GM12891 (cell line): ENCODE results near the gene C20orf144.

Experiments
- POLR2A ChIP-seq: IDR thresholded peaks from 2 replicates; pipeline ENCODE4 v1.6.1; 2011; ENCODE audit warnings: low read depth, low read length, control low read depth
- POLR2AphosphoS5 ChIP-seq: IDR thresholded peaks from 2 replicates; pipeline ENCODE4 v1.6.1; 2011; ENCODE audit warnings: low read depth, low read length, control low read depth

DNA sequence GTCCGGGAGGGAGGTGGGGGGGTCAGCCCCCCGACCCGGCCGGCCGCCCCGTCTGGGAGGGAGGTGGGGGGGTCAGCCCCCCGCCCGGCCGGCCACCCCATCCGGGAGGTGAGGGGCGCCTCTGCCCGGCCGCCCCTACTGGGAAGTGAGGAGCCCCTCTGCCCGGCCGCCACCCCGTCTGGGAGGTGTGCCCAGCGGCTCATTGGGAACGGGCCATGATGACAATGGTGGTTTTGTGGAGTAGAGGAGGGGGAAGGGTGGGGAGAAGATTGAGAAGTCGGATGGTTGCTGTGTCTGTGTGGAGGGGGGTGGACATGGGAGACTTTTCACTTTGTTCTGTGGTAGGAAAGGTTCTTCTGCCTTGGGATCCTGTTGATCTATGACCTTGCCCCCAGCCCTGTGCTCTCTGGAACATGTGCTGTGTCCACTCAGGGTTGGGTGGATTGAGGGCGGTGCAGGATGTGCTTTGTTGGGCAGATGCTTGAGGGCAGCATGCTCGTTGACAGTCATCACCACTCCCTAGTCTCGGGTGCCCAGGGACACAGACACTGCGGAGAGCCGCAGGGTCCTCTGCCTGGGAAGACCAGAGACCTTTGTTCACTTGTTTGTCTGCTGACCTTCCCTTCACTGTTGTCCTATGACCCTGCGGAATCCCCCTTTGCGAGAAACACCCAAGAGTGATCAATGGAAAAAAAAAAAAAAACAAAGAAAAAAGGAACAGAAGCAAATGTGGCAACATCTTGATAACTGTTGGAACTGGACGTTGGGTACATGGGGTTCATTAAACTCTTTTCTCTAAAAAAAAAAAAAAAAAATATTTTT, 39.7 kb downstream of the C20orf144 start:
- TF ChIP-seq POLR2A (no peak), POLR2AphosphoS5 (no peak)
